Measurements from ENCODE around the gene MOV10L1.
"Not testable (repeated sequence)": the region's sequence is repeated elsewhere in the genome, so short reads cannot be mapped to it uniquely, and the experiment has no call there.

Gene MOV10L1

GRCh38 chr22:50083462-50084079 is 6.2 kb upstream of the MOV10L1 start:
- no peaks in the 10 kb centered on the region for H3K4me1 ChIP-seq (ENCODE audit: control insufficient read depth, insufficient read depth, low read length)
- no peak overlapping the region for H3K9ac ChIP-seq (ENCODE audit: low read depth, low read length)
- H3K4me3 ChIP-seq (ENCODE audit: low read length) = no peak overlapping the region
- no peaks in the 10 kb centered on the region for H3K36me3 ChIP-seq (ENCODE audit: insufficient read depth, low read length)
- no peaks in the 10 kb centered on the region for H3K9me3 ChIP-seq (replicated peaks; ENCODE audit: low read length)
- H3K4me2 ChIP-seq (ENCODE audit: low read length) = no peak overlapping the region
- H3K27me3 ChIP-seq (ENCODE audit: control insufficient read depth, insufficient read depth, low read length) = peaks cover 25% of the 10 kb centered on the region

- Histone ChIP-seq H3K9me3 (replicated peaks; ENCODE audit: low read length) (no peaks in the 10 kb centered on the region), H3K4me1 (ENCODE audit: control insufficient read depth, insufficient read depth, low read length) (no peaks in the 10 kb centered on the region), H3K4me3 (ENCODE audit: low read length) (no peak overlapping the region), H3K36me3 (ENCODE audit: insufficient read depth, low read length) (no peaks in the 10 kb centered on the region), H3K27me3 (ENCODE audit: control insufficient read depth, insufficient read depth, low read length) (peaks cover 25% of the 10 kb centered on the region), H3K9ac (ENCODE audit: low read depth, low read length) (no peak overlapping the region), H3K4me2 (ENCODE audit: low read length) (no peak overlapping the region)
Observed at GRCh38 chr22:50084080-50084477, 5.7 kb upstream of the MOV10L1 start.

DNA sequence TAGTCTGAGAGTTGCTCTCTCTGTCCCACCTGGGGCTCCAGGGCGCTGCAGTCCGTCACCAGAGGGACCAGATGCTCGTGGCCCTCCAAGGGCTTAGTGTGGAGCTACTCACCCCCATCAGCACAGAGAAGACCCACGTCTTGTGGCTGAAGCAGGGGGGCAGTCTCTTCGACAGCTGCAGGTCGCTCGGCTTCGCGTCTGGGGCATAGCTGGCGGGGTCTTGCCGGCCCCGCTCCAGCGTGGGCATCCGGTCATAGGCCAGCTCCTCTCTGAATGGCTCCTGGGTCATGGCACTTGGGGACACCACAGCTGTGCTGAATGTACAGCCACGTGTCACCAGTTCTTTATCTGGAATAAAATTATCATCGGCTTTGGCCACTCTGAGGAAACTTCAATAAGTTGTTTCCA is 5.2 kb upstream of the MOV10L1 start:
- H3K4me1 ChIP-seq (ENCODE audit: control insufficient read depth, insufficient read depth, low read length) = no peaks in the 10 kb centered on the region
- H3K9ac ChIP-seq (ENCODE audit: low read depth, low read length) = no peak overlapping the region
- H3K9me3 ChIP-seq (replicated peaks; ENCODE audit: low read length) = no peaks in the 10 kb centered on the region
- no peak overlapping the region for H3K4me2 ChIP-seq (ENCODE audit: low read length)
- peaks cover 29% of the 10 kb centered on the region for H3K27me3 ChIP-seq (ENCODE audit: control insufficient read depth, insufficient read depth, low read length)
- H3K4me3 ChIP-seq (ENCODE audit: low read length) = no peak overlapping the region
- H3K36me3 ChIP-seq (ENCODE audit: insufficient read depth, low read length) = no peaks in the 10 kb centered on the region

DNA sequence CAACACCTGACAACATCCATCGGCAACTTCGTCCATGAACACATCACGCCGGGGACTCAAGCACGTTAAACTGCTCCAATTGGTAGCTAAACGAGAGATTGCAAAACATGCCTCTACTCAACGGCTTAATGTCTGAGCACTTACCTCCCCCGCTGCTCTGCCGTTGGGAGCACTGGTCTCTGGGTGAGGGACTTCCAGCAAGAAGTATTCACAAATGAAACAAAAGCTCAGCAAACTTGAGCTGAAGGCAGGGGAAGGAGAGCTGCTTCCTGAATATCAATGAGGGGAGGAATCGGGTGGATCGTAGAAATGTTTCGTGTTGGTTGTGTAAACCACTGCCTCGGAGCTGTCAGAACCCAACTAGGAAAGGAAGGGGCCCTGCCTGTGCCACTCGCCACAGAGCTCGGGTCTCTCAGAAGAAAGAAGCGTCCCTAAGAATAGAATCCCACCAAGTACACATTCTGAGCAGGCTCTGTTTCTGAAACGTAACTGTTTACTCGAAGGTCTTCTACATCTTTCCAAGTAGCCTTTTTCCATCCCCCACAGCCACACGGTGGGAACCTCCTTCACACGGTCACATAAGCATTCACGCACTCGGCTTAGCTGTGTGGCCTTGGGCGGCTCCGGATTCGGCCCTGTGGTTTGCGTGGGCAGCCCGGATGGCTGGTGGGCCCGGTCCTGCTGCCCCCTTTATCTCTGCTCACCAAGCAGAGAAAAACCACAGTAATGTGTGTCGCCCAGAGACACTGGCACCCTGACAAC is 4.4 kb upstream of the MOV10L1 start, which contains the start of gene MLC1:
MLC1 (minus strand) TSS at position 216 of the 762 bp plus-strand sequence. CDS start 524 bp downstream, outside the sequence.
- Histone ChIP-seq H3K4me3 (ENCODE audit: low read length) (no peak within 1 kb of the TSS), H3K4me1 (ENCODE audit: control insufficient read depth, insufficient read depth, low read length) (no peaks in the 10 kb centered on the region)

GRCh38 chr22:50086526-50086925 is 3.3 kb upstream of the MOV10L1 start:
- Histone ChIP-seq H3K9me3 (replicated peaks; ENCODE audit: low read length) (no peaks in the 10 kb centered on the region), H3K36me3 (ENCODE audit: insufficient read depth, low read length) (no peaks in the 10 kb centered on the region), H3K27me3 (ENCODE audit: control insufficient read depth, insufficient read depth, low read length) (peaks cover 22% of the 10 kb centered on the region), H3K4me1 (ENCODE audit: control insufficient read depth, insufficient read depth, low read length) (no peaks in the 10 kb centered on the region), H3K9ac (ENCODE audit: low read depth, low read length) (no peak overlapping the region), H3K4me3 (ENCODE audit: low read length) (no peak overlapping the region), H3K4me2 (ENCODE audit: low read length) (no peak overlapping the region)

More for the DNA sequence above, 4.4 kb upstream of the MOV10L1 start, which contains the start of gene MLC1:
- H3K9ac ChIP-seq (ENCODE audit: low read depth, low read length) = no peak within 1 kb of the TSS
- peaks cover 22% of the 10 kb centered on the region for H3K27me3 ChIP-seq (ENCODE audit: control insufficient read depth, insufficient read depth, low read length)
- no peaks in the 10 kb centered on the region for H3K9me3 ChIP-seq (replicated peaks; ENCODE audit: low read length)
- no peaks in the 10 kb centered on the region for H3K36me3 ChIP-seq (ENCODE audit: insufficient read depth, low read length)
- no peak within 1 kb of the TSS for H3K4me2 ChIP-seq (ENCODE audit: low read length)

DNA sequence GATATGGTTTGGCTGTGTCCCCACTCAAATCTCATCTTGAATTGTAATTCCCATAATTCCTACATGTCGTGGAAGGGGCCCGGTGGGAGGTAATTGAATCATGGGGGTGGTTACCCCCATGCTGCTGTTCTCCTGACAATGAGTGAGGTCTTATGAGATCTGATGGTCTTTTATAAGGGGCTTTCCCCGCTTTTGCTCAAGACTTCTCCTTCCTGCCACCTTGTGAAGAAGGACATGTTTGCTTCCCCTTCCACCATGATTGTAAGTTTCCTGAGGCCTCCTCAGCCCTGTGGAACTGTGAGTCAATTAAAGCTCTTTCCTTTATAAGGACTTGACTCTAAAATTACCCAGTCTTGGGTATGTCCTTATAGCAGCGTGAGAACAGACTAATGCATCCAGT is 2.8 kb upstream of the MOV10L1 start:
- not testable (repeated sequence) for H3K9me3 ChIP-seq (replicated peaks; ENCODE audit: low read length); H3K4me3 ChIP-seq (ENCODE audit: low read length); H3K9ac ChIP-seq (ENCODE audit: low read depth, low read length); H3K36me3 ChIP-seq (ENCODE audit: insufficient read depth, low read length); H3K4me1 ChIP-seq (ENCODE audit: control insufficient read depth, insufficient read depth, low read length); H3K4me2 ChIP-seq (ENCODE audit: low read length)
- H3K27me3 ChIP-seq (ENCODE audit: control insufficient read depth, insufficient read depth, low read length) = peaks cover 26% of the 10 kb centered on the region

- Histone ChIP-seq H3K4me1 (ENCODE audit: control insufficient read depth, insufficient read depth, low read length) (no peaks in the 10 kb centered on the region), H3K4me3 (ENCODE audit: low read length) (no peak overlapping the region), H3K27me3 (ENCODE audit: control insufficient read depth, insufficient read depth, low read length) (peaks cover 26% of the 10 kb centered on the region), H3K4me2 (ENCODE audit: low read length) (no peak overlapping the region), H3K9ac (ENCODE audit: low read depth, low read length) (no peak overlapping the region), H3K36me3 (ENCODE audit: insufficient read depth, low read length) (no peaks in the 10 kb centered on the region), H3K9me3 (replicated peaks; ENCODE audit: low read length) (no peaks in the 10 kb centered on the region)
Observed at GRCh38 chr22:50087646-50088045, 2.2 kb upstream of the MOV10L1 start.

- Histone ChIP-seq H3K4me3 (ENCODE audit: low read length) (no peak overlapping the region), H3K4me2 (ENCODE audit: low read length) (no peak overlapping the region), H3K9ac (ENCODE audit: low read depth, low read length) (no peak overlapping the region), H3K36me3 (ENCODE audit: insufficient read depth, low read length) (no peaks in the 10 kb centered on the region), H3K27me3 (ENCODE audit: control insufficient read depth, insufficient read depth, low read length) (peaks cover 21% of the 10 kb centered on the region), H3K9me3 (replicated peaks; ENCODE audit: low read length) (no peaks in the 10 kb centered on the region), H3K4me1 (ENCODE audit: control insufficient read depth, insufficient read depth, low read length) (no peaks in the 10 kb centered on the region)
Observed at GRCh38 chr22:50088096-50088495, 1.7 kb upstream of the MOV10L1 start.

GRCh38 chr22:50089231-50089630 is 575 bp upstream of the MOV10L1 start:
- Histone ChIP-seq H3K4me3 (ENCODE audit: low read length) (no peak overlapping the region), H3K4me2 (ENCODE audit: low read length) (no peak overlapping the region), H3K9ac (ENCODE audit: low read depth, low read length) (no peak overlapping the region), H3K9me3 (replicated peaks; ENCODE audit: low read length) (no peaks in the 10 kb centered on the region), H3K36me3 (ENCODE audit: insufficient read depth, low read length) (no peaks in the 10 kb centered on the region), H3K4me1 (ENCODE audit: control insufficient read depth, insufficient read depth, low read length) (no peaks in the 10 kb centered on the region), H3K27me3 (ENCODE audit: control insufficient read depth, insufficient read depth, low read length) (peaks cover 25% of the 10 kb centered on the region)

GRCh38 chr22:50090412-50090714 is 557 bp downstream of the MOV10L1 start:
- H3K36me3 ChIP-seq (ENCODE audit: insufficient read depth, low read length) = no peaks in the 10 kb centered on the region
- no peaks in the 10 kb centered on the region for H3K9me3 ChIP-seq (replicated peaks; ENCODE audit: low read length)
- H3K27me3 ChIP-seq (ENCODE audit: control insufficient read depth, insufficient read depth, low read length) = peaks cover 34% of the 10 kb centered on the region
- H3K4me1 ChIP-seq (ENCODE audit: control insufficient read depth, insufficient read depth, low read length) = no peaks in the 10 kb centered on the region
- no peak overlapping the region for H3K4me3 ChIP-seq (ENCODE audit: low read length)
- no peak overlapping the region for H3K9ac ChIP-seq (ENCODE audit: low read depth, low read length)
- H3K4me2 ChIP-seq (ENCODE audit: low read length) = no peak overlapping the region

DNA sequence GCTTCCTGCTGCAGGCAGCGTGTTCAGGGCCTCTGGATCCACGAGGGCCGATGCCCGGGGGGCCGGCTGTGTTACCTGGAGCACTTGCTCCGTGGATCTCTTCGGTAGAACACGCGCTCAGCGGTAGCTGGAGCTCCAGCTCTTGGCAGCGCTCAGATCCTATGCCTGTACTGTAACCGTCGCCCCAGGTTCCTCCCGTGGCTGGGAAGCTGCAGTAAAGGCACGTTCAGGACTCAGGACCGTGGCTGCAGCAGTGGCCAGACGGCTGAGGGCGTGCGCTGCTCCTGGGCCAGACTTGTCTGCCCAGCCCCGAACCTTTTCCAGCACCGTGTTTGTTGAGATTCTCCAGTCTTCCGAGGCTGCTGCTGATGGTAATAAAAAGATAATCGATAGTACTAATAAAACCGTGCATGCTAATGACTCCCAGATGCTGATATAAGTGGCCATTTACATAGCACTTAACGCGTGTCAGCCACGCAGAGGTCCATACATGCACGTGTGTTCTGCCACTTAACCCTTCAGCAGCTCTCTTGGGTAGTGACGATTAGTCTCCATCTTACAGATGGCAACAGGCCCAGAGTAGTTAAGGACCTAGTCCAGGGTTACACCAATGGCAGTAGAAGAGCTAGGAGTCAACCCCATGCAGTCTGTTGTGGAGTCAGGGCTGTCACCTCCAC is 1.4 kb downstream of the MOV10L1 start:
- H3K36me3 ChIP-seq (ENCODE audit: insufficient read depth, low read length) = no peaks in the 10 kb centered on the region
- H3K4me1 ChIP-seq (ENCODE audit: control insufficient read depth, insufficient read depth, low read length) = no peaks in the 10 kb centered on the region
- H3K27me3 ChIP-seq (ENCODE audit: control insufficient read depth, insufficient read depth, low read length) = peaks cover 43% of the 10 kb centered on the region
- no peak overlapping the region for H3K4me3 ChIP-seq (ENCODE audit: low read length)
- no peak overlapping the region for H3K4me2 ChIP-seq (ENCODE audit: low read length)
- H3K9me3 ChIP-seq (replicated peaks; ENCODE audit: low read length) = no peaks in the 10 kb centered on the region
- H3K9ac ChIP-seq (ENCODE audit: low read depth, low read length) = no peak overlapping the region

Measured in skeletal muscle satellite cell (primary cell).